NCI-H345 treated with DMSO at 0.1 percent for 48 hours (cell line): ENCODE measurements around the gene RPL7L1.
A peak's percentile ranks its signal among the peaks of the same experiment; 100 is the strongest.

Experiments
- DNase-seq: peaks from one replicate; lab custom pipeline; 2025; ENCODE audit not compliant: unreplicated experiment; lab: John Stamatoyannopoulos, UW

Gene RPL7L1

GRCh38 chr6:42928986-42929820, 49.8 kb downstream of the RPL7L1 start, which contains the start of gene CNPY3:
TSS of gene CNPY3 (plus strand) at chr6:42929480. CDS start at chr6:42929571, 91 bp downstream.
- peak; percentile 96 for DNase-seq

- no peak for DNase-seq
Observed at GRCh38 chr6:42929821-42930360, 50.5 kb downstream of the RPL7L1 start.

- no peak for DNase-seq
Observed at GRCh38 chr6:42932412-42932811, 53.0 kb downstream of the RPL7L1 start.

GRCh38 chr6:42933205-42933604, 53.8 kb downstream of the RPL7L1 start:
- no peak for DNase-seq

GRCh38 chr6:42935322-42935721, 55.9 kb downstream of the RPL7L1 start:
- no peak for DNase-seq

- DNase-seq: no peak
Observed at GRCh38 chr6:42936398-42936797, 57.0 kb downstream of the RPL7L1 start.

GRCh38 chr6:42937548-42938427, 58.4 kb downstream of the RPL7L1 start:
- DNase-seq: no peak

GRCh38 chr6:42938428-42938796, 59.0 kb downstream of the RPL7L1 start:
- DNase-seq: no peak

- no peak for DNase-seq
Observed at GRCh38 chr6:42938987-42939809, 59.8 kb downstream of the RPL7L1 start.
